ENCODE data around the gene MSH3.

MSH3 gene

DNA sequence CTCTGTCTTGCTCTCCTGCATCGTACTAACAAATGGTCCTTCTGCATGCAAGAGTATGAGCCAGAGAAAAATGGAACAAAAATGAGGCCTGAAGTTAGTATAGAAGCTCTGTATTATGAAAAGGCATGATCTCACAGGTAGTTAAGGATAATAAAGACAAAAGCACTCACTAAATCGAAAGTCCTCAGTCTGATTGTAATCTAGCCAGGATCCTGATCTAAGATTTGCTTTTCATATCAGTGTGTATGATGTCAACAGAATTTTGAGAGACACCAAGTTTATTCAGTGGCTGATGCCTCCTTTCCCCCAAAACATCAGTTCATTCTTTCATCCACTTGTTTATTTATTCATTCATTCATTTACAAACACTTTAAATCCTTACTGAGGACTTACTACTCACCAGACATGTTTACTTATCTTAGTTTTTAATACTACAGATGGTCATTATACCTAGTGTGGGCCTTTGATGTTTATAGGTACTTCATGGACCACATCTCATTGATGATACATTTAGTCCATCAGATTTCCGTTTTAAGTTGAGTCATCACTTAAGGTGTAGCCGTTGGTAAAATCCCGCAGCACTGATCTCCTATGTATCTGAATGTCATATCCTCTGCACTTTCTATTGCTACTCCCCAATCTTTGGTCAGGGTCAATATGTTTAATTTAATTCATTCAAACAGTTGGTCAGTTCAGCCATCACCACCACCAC lies 105.6 kb downstream of the MSH3 start:
- no peak overlapping the region for H3K9ac ChIP-seq (ENCODE audit: insufficient read length, low read depth)
- no peak for TF ChIP-seq YY1 (IDR thresholded peaks at IDR 0.05; ENCODE audit: insufficient read depth, insufficient read length)
- no peak for TF ChIP-seq ZNF274 (IDR thresholded peaks at IDR 0.05; ENCODE audit: low read depth, low read length)
- TF ChIP-seq SUZ12 (IDR thresholded peaks at IDR 0.05; ENCODE audit: extremely low read depth, insufficient read depth, insufficient read length): no peak
- no peaks in the 10 kb centered on the region for H3K27me3 ChIP-seq (ENCODE audit: insufficient read depth, insufficient read length)
- H3K4me3 ChIP-seq (ENCODE audit: insufficient read length, low read depth): no peak overlapping the region
- no peaks in the 10 kb centered on the region for H3K4me1 ChIP-seq (ENCODE audit: insufficient read depth, insufficient read length)
- no peaks in the 10 kb centered on the region for H3K36me3 ChIP-seq (ENCODE audit: insufficient read depth, insufficient read length, low read length)
- H3K9me3 ChIP-seq (ENCODE audit: insufficient read depth, low read length): no peaks in the 10 kb centered on the region
- no peak for DNase-seq (ENCODE audit: low read depth, low spot score)

DNA sequence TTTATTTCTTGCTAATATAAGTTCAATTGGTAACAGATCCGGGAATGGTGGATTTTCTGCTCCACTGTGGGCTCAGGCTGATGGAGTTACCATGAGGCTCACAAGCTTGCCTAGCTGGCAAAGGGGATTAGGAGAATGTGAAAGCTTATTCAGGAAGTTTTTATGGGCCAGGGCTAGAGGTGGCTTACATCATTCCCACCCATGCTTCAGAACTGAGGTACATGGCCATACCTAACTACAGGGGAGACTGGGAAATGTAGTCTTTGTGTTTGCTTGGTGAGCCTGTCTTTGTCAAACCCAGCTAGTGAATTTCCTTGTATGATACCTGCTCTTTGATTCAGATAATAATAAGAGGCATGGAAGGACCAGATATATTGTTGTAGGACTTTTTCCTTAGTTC lies 106.2 kb downstream of the MSH3 start:
- DNase-seq (ENCODE audit: low read depth, low spot score): no peak
- no peaks in the 10 kb centered on the region for H3K9me3 ChIP-seq (ENCODE audit: insufficient read depth, low read length)

DNA sequence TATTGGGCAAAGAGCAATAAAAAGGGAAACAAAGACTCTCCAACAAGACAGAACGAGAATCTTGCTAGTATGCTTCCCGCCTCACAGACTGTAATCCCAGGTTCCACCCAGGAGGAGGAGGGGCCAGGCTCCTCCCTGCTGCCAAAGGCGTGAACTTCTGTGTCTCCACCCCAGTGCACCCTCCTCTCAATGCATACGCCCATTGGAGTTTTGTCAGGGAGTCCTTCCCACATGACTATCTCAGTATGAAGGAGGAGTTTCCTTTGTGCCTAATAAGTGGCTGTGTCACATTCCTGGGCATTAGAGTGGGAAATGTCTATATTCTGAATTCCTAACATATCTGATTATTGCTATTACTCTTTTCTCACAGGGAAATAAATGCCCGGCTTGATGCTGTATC lies 106.7 kb downstream of the MSH3 start:
- no peak for DNase-seq (ENCODE audit: low read depth, low spot score)
- H3K4me3 ChIP-seq (ENCODE audit: insufficient read length, low read depth): no peak overlapping the region
- H3K4me1 ChIP-seq (ENCODE audit: insufficient read depth, insufficient read length): no peaks in the 10 kb centered on the region
- TF ChIP-seq SUZ12 (IDR thresholded peaks at IDR 0.05; ENCODE audit: extremely low read depth, insufficient read depth, insufficient read length) (no peak), ZNF274 (IDR thresholded peaks at IDR 0.05; ENCODE audit: low read depth, low read length) (no peak), YY1 (IDR thresholded peaks at IDR 0.05; ENCODE audit: insufficient read depth, insufficient read length) (no peak)
- no peaks in the 10 kb centered on the region for H3K36me3 ChIP-seq (ENCODE audit: insufficient read depth, insufficient read length, low read length)
- H3K9ac ChIP-seq (ENCODE audit: insufficient read length, low read depth): no peak overlapping the region
- H3K9me3 ChIP-seq (ENCODE audit: insufficient read depth, low read length): no peaks in the 10 kb centered on the region
- H3K27me3 ChIP-seq (ENCODE audit: insufficient read depth, insufficient read length): no peaks in the 10 kb centered on the region

More for the DNA sequence above, 106.2 kb downstream of the MSH3 start:
- Histone ChIP-seq H3K27me3 (ENCODE audit: insufficient read depth, insufficient read length) (no peaks in the 10 kb centered on the region), H3K9ac (ENCODE audit: insufficient read length, low read depth) (no peak overlapping the region), H3K36me3 (ENCODE audit: insufficient read depth, insufficient read length, low read length) (no peaks in the 10 kb centered on the region), H3K4me1 (ENCODE audit: insufficient read depth, insufficient read length) (no peaks in the 10 kb centered on the region), H3K4me3 (ENCODE audit: insufficient read length, low read depth) (no peak overlapping the region)
- TF ChIP-seq YY1 (IDR thresholded peaks at IDR 0.05; ENCODE audit: insufficient read depth, insufficient read length) (no peak), SUZ12 (IDR thresholded peaks at IDR 0.05; ENCODE audit: extremely low read depth, insufficient read depth, insufficient read length) (no peak), ZNF274 (IDR thresholded peaks at IDR 0.05; ENCODE audit: low read depth, low read length) (no peak)

DNA sequence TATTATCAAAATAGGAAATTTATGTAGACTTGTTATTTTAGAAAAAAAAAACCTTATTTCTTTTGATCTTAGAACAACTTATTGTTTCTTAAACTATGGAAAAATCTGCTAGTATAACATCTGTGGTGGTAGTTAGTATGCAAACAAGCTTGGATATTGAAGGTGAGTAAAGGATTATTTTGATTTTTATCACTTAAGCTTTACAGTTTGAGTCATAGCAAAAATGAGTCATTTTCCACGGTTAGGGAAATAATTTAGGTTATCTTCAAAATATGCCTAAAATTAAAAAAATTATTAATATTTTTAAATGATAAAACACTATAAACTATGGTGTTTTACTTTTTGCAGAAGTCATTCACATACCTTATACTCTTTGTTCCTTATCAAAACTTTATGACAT lies 107.5 kb downstream of the MSH3 start:
- H3K4me3 ChIP-seq (ENCODE audit: insufficient read length, low read depth): no peak overlapping the region

DNA sequence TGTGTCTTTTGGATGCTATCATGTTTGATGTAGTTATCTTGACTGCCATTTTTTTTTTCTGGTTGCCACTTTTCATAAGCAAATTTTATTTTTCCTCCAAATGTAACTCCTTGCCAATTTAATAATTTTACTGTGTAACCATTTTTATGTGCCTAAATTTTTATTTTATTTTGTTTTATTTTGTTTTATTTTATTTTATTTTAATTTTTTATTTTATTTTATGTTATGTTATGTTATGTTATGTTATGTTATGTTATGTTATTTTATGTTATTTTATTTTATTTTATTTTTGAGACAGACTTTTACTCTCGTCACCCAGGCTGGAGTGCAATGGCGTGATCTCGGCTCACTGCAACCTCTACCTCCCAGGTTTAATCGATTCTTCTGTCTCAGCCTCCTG lies 108.1 kb downstream of the MSH3 start:
- TF ChIP-seq ZNF274 (IDR thresholded peaks at IDR 0.05; ENCODE audit: low read depth, low read length) (no peak), SUZ12 (IDR thresholded peaks at IDR 0.05; ENCODE audit: extremely low read depth, insufficient read depth, insufficient read length) (no peak), YY1 (IDR thresholded peaks at IDR 0.05; ENCODE audit: insufficient read depth, insufficient read length) (no peak)
- DNase-seq (ENCODE audit: low read depth, low spot score): no peak

More for the DNA sequence above, 107.5 kb downstream of the MSH3 start:
- no peaks in the 10 kb centered on the region for H3K4me1 ChIP-seq (ENCODE audit: insufficient read depth, insufficient read length)
- H3K36me3 ChIP-seq (ENCODE audit: insufficient read depth, insufficient read length, low read length): no peaks in the 10 kb centered on the region
- no peak for DNase-seq (ENCODE audit: low read depth, low spot score)
- H3K27me3 ChIP-seq (ENCODE audit: insufficient read depth, insufficient read length): no peaks in the 10 kb centered on the region
- H3K9ac ChIP-seq (ENCODE audit: insufficient read length, low read depth): no peak overlapping the region
- TF ChIP-seq ZNF274 (IDR thresholded peaks at IDR 0.05; ENCODE audit: low read depth, low read length) (no peak), YY1 (IDR thresholded peaks at IDR 0.05; ENCODE audit: insufficient read depth, insufficient read length) (no peak), SUZ12 (IDR thresholded peaks at IDR 0.05; ENCODE audit: extremely low read depth, insufficient read depth, insufficient read length) (no peak)
- no peaks in the 10 kb centered on the region for H3K9me3 ChIP-seq (ENCODE audit: insufficient read depth, low read length)

DNA sequence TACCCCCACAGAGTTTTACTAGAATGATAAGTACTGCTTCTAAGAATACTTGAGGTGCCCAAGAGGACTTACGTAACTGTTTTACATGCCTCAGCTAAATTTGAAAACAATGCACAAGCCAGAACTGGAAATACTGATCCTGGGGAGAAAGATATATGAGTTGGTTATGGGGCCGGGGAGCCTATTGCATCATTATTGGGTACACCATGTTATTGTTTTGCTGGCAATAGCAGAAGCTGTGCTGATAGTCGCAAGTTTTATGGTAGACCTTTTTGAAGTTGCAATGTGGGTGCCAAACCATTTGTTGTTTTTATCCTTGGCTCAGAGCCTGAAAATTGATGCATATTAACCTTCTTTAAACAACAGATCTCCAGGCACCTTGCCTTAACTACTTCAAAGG lies 108.8 kb downstream of the MSH3 start:
- no peak for DNase-seq (ENCODE audit: low read depth, low spot score)
- TF ChIP-seq SUZ12 (IDR thresholded peaks at IDR 0.05; ENCODE audit: extremely low read depth, insufficient read depth, insufficient read length) (no peak), ZNF274 (IDR thresholded peaks at IDR 0.05; ENCODE audit: low read depth, low read length) (no peak), YY1 (IDR thresholded peaks at IDR 0.05; ENCODE audit: insufficient read depth, insufficient read length) (no peak)
- H3K9me3 ChIP-seq (ENCODE audit: insufficient read depth, low read length): no peaks in the 10 kb centered on the region
- H3K4me1 ChIP-seq (ENCODE audit: insufficient read depth, insufficient read length): no peaks in the 10 kb centered on the region
- H3K9ac ChIP-seq (ENCODE audit: insufficient read length, low read depth): no peak overlapping the region
- H3K4me3 ChIP-seq (ENCODE audit: insufficient read length, low read depth): no peak overlapping the region
- peaks cover 2% of the 10 kb centered on the region for H3K36me3 ChIP-seq (ENCODE audit: insufficient read depth, insufficient read length, low read length)
- H3K27me3 ChIP-seq (ENCODE audit: insufficient read depth, insufficient read length): no peaks in the 10 kb centered on the region

More for the DNA sequence above, 108.1 kb downstream of the MSH3 start:
- no peaks in the 10 kb centered on the region for H3K36me3 ChIP-seq (ENCODE audit: insufficient read depth, insufficient read length, low read length)
- H3K4me1 ChIP-seq (ENCODE audit: insufficient read depth, insufficient read length): no peaks in the 10 kb centered on the region
- no peaks in the 10 kb centered on the region for H3K27me3 ChIP-seq (ENCODE audit: insufficient read depth, insufficient read length)
- no peak overlapping the region for H3K4me3 ChIP-seq (ENCODE audit: insufficient read length, low read depth)
- no peaks in the 10 kb centered on the region for H3K9me3 ChIP-seq (ENCODE audit: insufficient read depth, low read length)
- no peak overlapping the region for H3K9ac ChIP-seq (ENCODE audit: insufficient read length, low read depth)

DNA sequence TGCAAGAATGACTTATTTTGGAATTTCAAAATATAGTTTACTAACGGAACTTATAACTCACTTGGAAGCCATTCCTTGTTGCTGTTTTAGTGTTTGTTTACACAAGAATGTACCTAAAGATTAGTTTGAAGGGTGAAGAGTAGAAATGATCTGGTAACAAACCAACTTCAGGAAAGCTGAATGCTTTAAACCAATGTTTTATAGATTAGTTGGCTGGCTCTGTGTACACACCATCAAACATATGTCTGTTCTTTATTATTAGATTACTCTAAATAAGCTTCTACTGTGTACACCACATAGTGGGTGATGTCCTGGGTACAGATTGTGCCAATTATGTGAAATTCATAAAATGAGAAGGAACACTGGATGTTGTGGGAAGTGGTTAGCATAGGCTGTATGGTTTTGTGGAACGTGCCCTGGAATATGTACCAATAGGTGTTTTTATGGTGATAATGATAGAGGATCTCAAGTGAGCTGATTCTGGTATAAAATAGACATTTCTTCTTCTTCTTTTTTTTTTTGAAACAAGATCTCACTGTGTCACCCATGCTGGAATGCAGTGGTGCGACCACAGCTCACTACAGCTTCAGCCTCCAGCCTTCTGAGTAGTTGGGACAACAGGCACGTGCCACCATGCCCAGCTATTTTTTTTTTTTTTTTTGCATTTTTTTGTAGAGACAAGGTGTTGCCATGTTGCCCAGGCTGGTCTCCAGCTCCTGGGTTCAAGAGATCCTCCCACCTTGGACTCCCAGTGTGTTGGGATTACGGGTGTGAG lies 109.6 kb downstream of the MSH3 start:
- no peak for TF ChIP-seq ZNF274 (IDR thresholded peaks at IDR 0.05; ENCODE audit: low read depth, low read length)
- TF ChIP-seq YY1 (IDR thresholded peaks at IDR 0.05; ENCODE audit: insufficient read depth, insufficient read length): no peak
- TF ChIP-seq SUZ12 (IDR thresholded peaks at IDR 0.05; ENCODE audit: extremely low read depth, insufficient read depth, insufficient read length): no peak
- Histone ChIP-seq H3K27me3 (ENCODE audit: insufficient read depth, insufficient read length) (no peaks in the 10 kb centered on the region), H3K36me3 (ENCODE audit: insufficient read depth, insufficient read length, low read length) (peaks cover 2% of the 10 kb centered on the region), H3K9ac (ENCODE audit: insufficient read length, low read depth) (no peak overlapping the region), H3K4me1 (ENCODE audit: insufficient read depth, insufficient read length) (no peaks in the 10 kb centered on the region), H3K9me3 (ENCODE audit: insufficient read depth, low read length) (no peaks in the 10 kb centered on the region), H3K4me3 (ENCODE audit: insufficient read length, low read depth) (no peak overlapping the region)
- no peak for DNase-seq (ENCODE audit: low read depth, low spot score)
